Stimulated activated CD8-positive, alpha-beta memory T cell treated with anti-CD3 and anti-CD28 coated beads, Interleukin-15, amount 100 ng/mL, for 4 hours (primary cell): ENCODE results near the gene IL31RA.

Experiments
- DNase-seq, 2 donors: peaks; one replicate each; pipeline ENCODE4 v3.0.0-alpha.2; 2020; ENCODE audit warnings: low read depth in 2 of 2

The IL31RA gene

DNA sequence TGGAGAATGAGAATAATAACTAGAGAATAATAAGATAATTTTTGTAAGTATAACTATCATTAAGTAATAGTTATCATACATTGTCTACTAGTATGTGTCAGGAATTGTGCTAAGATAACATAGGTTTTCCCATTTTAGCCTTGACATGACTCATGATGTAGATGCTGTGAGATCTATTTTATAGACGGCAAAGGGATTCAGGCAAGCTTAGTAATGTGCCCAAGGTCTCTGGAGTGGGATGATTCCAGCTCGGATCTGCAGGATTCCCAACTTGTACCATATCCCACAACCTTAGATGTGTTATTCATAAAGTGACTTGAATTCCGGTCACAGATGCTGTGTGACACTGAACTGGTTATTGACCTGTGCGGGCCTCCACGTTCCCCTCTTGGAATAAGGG is 51.5 kb downstream of the IL31RA start:
- DNase-seq = no peak

DNA sequence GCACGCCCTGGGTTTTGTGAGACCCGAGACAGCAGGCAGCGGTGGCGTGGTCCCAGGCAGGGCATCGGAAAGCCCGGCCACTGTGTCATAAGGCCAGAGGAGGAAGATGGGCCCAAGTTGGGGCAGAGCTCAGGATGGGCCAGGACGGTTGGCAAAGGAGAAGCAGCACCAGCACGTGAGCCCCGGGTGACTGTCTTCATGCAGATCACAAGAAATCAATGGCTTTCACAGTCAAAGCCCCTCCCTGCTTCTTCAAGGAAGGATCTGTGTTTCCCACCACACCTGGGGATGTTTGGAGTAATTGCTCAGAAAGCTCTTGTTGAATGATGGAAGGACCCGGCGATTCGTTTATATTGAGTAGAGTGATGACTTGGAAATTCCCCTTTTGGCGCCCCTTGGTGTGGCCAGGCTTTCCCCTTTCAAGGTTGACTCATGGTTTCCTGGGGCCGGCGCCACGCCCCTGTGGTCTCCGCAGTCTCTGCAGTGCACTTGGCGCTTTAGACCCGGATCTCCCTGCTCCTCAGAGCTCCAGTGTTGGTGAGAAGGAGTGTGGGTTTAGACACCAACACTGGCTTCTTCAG is 52.1 kb downstream of the IL31RA start:
- peak; percentile 40 to 41 for DNase-seq

DNA sequence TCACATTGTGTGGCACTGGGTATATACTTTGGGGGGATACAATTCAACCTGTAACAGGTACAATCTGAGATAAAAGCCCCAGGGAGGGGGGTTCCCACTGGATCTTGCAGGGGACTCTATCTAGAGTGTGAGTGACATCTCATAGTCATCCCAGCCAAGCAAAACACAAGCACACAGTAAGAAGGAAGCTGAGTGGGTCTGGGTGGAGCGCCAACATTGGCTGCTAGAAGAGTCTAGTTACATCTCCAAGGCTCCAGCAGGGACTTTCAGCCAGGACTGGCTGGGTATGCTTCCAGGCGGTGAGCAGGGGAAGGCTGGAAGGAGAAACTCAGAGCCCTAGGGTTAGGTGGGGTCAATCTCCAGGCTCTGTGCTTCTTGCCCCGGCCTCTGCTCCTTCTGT is 53.0 kb downstream of the IL31RA start:
- DNase-seq = no peak

DNA sequence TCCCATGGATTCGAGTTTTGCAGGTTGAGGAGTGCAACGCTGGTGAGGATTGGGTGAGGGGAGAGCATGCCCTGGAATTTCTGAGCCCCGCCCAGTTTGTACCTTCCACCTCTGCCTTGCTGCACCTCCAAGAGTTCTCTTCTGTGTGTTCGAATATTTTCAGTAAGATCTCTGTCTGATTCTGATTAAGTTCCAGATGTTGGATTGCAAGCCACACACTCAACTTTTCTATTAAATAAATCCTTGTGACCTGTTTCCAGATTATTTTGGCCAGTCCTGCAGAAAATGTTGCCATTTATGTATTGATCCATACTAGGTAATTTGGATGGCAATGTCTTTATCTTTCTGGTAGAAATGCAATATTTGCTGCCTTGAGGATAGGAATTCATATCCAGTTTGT is 54.1 kb downstream of the IL31RA start:
- DNase-seq = no peak

DNA sequence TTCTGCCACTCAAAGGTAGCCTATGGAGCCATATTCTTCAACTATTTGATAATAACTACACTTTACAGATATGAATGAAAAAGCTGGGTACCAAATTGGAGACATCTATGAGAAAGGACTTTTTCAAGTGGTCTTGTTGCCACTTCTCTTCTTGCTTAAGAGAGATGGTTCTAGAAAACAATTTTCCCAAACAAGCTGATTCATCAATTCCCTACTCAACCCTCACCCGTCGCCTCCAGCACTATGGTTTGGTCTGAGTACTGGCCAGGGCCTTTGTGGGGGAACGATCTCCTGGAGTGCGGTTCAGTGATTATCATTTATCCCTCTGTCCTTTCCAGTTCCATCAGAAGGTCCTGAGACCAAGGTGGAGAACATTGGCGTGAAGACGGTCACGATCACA is 56.8 kb downstream of the IL31RA start:
- no peak for DNase-seq

DNA sequence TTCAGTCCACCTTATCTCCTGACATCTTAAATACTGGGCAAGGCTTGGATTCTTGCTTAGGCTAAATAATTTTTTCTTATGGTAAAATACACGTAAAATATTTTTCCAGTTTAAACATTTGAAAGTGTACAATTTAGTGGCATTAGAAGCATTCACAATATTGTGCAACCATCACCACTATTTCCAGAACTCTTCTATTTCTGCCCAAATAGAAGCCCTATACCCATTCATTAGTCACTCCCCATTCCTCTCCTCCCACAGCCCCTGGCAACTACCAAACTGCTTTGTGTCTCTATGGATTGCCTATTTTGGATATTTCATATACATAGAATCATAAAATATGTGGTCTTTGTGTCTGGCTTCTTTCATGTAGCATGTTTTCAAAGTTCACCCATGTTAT is 57.6 kb downstream of the IL31RA start:
- no peak for DNase-seq

DNA sequence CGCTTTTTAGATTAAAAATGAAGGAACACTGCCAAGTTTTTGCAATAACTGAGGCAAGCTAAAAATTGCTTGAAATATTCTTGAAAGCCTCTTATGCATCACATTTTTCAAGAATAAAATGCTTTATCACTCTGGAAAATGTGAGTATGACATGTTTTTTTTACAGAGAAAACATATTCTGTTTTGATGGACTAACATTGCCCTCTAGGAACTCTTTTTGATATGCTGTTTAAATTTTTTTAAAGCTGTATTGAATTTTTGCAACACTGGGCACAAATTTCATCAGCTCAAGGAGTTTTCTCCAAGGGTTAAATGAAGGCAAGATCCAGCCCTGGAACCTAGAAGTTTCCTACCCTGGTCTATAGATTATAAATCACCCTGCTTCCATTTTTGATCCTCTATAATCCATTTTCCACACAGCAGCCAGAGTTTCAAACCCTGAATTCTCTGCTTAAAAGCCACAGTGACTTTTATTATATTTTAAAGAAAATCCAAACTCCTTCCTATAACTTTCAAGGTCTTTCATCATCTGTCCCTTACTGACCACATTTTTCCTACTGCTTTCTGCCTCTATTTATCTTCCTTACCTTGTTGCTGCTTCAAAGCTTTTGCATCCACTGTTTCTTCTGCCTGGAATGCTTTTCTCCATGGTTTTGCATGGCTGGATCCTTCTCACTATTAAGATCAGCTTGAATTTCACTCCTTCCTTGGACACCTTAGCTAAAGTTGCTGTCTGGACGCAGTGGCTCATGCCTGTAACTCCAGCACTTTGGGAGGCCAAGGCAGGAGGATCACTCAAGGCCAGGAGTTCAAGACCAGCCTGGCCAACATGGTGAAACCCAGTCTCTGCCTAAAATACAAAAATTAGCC is 60.9 kb downstream of the IL31RA start:
- no peak for DNase-seq

DNA sequence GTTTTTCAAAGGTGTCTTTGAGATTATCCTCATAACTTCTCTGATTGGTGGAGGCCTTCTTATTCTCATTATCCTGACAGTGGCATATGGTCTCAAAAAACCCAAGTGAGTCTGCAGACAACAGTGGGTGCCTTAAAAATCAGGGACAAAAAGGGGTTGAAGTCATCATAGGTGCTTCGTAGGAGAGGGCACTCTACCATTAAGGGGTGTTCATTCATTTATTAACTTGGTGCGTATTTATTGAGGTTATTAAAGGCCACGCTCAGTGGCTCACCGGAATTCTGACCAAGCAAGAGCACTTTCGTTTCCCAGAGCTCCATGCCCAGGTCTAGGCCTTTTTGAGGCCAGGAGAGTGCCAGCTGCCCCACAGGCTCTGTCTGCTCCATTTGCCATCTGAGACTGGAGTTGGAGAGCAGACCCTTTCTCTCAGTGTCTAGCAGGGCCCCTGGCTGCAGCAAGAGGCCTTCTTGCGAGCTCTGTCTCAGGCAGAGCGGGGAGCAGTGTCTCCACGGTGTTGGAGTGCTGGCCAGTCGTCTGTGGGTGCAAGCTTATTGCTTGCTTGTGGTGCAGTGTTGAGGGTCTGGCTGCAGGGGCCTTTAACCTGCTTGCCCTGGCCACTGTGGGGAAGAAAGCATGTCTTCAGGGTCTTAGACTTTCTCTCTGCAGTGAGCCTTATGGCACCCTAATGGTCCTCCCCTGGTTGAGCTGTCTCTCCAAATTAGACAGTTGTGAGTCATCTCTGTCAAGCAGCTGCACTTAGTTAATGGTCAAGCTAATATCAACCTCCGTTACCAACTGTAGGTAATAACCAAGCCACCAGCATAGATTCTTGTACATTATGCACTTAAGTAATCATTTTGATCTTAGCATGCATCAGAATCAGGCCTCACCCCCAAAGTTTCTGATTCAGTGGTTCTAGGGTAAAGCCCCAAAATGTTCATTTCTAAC is 62.6 kb downstream of the IL31RA start:
- no peak for DNase-seq

DNA sequence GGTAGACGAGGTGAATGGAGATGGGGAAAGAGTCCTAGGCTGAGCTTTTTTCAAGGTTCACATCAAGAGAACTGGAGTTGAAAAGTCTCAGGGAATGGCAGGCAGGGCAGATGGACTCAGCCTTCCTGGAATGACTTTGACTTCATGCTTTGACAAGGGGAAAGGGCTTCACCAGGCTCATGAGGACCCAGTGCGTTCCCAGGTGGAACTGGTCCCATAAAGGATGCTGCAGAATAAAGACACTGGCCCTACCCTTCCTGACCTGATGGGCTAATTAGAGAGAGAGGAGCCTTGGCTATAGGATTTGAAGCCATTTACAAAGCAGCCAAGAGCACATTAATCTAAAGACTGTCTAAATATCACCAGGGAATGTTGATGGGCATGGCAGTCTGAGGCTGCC is 63.8 kb downstream of the IL31RA start:
- no peak for DNase-seq

DNA sequence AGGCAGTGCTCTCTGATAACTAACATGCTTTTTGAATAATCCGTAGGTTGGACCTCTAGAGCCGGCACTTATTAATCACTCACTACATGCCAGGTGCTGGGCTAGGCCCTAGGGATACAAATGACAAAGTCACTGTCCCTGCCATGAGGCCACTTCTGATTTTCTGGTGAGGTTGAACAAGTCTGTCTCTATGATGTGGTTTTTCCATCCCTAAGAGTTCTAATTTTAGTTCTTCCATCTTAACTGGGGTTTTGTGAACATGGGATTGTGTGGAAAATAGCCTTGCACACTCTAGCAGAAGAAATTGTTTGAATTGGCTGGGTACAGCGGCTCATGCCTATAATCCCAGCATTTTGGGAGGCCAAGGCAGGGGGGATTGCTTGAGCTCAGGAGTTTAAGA is 64.6 kb downstream of the IL31RA start:
- no peak for DNase-seq

DNA sequence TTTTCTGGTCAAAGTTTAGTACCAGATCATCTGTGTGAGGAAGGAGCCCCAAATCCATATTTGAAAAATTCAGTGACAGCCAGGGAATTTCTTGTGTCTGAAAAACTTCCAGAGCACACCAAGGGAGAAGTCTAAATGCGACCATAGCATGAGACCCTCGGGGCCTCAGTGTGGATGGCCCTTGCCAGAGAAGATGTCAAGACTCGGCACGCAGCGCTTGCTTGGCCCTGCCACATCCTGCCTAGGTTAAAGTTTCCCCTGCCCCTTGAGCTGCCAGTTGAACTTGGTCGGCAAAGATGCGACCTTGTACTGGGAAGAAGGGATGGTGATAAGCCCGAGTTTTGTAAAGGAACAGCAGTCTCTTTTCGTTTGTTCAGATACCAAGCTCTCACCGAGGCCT is 65.8 kb downstream of the IL31RA start:
- no peak for DNase-seq

DNA sequence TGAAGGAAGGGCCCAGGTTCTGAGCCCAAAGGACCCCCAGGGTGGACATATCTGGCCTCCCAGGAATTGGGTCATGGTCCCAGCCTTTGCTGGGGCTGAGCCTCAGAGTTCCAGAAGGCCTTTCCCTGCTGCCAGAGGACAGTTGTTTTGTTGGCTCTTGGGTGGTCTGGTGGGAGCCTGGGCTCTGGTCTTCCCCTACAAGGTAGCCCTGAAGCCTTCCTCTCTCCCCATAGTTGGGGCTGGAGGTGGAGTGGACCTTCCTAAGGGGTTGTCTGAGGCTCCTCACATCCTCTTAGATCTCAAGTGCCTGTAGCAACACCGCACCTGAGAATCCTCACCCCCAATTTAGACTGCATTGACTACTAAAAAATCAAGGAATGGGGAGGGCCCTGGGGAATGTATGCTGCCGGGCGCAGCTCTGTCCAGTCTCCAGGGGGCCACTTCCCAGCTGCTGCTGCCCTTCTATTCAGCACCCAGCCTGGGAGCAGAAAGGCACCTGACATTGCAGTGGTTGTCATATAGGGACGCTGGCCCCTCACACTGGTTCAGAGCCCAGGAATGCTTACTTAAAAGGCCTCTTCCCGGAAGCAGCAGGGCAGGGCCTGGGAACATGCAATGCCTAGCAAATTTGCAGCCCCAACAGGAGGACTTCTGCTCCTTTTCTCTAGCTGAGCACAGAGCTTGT is 66.4 kb downstream of the IL31RA start:
- DNase-seq = no peak

DNA sequence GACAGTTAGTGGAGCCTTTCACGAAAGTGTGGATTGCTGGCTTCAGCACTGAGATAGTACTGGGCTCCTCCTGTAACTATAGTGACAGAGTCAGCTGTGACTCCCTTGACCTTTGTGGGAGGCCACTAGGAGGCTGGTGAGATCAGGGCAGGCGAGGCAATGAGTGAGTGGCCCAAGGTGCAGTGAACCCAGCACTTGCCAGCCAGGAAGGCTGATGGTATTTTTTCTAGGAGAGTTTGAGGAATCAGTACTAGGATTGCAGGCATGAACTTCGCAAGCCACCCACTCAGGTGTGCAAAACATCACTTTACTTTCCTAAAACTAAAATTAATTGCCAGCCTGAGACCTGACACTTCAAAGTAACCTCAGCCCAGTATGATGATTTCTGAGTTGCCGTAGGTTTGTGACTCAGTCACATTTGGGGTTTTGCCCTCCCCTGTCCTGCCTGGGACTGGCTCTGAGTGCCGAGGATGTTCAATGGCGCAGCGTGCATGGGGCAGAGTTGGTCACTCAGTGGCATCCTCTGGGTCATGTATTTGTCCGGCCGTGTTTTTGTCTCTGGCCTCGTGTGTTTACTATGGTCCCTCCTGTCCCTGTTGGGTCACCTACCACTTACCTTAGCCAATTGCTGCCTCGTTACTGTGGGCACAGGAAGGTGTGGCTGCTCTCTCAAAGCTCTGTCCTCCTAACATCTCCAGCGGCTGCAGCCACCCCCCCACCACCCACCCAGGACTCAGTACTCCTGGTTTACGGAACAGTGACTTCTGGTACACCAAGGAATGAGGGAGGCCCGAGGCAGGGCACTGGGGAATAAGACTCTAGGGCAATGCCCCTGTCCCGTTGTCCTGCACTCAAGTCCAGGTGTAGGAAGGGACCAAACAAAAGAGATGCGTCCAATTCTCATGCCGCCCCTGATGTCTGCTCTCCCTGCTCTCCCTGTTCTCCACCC is 67.2 kb downstream of the IL31RA start:
- DNase-seq = no peak

DNA sequence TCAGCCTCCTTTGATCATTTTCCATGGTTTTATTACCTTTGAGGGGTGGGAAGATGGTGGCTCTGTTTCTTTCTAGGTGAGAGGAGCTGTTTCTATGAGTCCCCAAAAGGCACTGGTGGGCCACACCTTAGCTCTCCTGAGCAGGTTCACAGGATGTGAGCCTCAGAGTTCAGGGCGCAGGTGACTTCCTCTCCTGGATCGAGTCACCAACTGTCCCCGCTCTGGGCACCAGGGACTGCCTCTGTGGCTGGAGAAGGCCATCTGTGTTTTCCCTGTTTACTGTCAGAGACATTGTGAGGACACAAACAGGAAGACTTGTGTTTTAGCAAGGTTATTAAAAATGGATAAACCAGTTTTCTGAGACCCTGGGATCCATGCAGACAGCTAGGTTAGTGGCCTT is 68.5 kb downstream of the IL31RA start:
- no peak for DNase-seq

DNA sequence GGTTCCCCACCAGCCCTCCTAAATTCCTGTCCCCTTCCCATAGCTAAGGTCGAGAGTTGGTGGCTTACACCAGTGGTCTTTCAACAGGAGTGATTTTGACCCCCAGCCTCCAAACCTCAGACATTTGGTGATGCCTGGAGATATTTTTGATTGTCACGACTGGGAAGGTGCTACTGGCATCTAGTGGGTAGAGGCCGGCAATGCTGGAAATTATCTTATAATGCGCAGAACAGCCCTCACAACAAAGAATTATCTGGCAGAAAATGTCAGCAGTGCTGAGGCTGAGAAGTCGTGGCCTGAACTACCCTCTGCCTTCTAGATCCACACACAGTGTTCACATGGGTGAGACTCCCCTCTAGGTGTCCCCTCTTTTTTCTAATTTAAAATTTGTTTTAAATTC is 69.6 kb downstream of the IL31RA start:
- DNase-seq = no peak

DNA sequence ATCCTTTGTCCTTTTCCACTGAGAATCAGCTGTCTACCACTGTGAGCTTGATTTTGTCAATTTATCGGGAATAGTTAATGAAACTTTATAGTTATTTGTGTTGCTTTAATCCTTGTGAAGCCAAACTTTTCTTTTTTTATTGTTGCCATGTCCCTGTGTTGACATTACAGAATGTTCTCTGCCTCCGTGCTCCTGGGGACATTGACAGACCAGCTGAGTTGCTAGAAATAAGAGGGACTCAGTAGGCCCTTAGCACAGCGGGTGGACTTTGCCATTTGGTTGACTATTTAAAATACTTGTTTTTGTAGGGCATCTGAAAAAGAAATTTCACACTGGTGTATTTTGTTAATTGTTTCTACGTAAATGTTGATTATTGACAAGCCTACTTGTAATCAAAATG is 70.5 kb downstream of the IL31RA start:
- DNase-seq = no peak

DNA sequence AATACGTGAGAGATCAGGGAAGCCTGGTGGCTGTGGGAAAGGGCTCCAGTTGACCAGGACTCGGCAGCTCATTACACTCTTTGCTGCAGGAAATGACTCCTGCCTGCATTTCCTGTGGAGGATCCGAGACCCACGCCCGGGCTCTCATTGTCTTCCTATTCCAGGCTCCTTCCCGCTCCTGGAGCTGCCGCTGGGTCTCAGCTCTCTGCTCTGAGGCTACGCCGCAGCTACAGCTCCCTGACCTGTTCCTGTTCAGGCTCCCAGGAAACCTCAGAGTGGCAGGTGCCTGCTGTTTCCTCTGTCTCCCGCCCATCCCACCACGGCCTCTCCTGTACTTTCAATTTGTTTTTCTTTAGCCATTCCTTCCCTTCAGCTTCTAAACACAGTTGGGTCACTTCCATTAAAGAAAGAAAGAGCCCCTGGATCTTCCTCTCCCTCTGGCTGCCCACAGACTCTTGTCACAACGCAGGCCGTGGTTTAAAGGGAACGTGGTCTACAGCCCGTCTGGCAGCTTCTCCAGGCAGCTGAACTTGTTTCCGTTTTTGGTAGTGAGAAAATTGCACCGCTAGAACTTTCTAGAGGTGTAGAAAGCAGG is 72.1 kb downstream of the IL31RA start:
- DNase-seq = no peak

DNA sequence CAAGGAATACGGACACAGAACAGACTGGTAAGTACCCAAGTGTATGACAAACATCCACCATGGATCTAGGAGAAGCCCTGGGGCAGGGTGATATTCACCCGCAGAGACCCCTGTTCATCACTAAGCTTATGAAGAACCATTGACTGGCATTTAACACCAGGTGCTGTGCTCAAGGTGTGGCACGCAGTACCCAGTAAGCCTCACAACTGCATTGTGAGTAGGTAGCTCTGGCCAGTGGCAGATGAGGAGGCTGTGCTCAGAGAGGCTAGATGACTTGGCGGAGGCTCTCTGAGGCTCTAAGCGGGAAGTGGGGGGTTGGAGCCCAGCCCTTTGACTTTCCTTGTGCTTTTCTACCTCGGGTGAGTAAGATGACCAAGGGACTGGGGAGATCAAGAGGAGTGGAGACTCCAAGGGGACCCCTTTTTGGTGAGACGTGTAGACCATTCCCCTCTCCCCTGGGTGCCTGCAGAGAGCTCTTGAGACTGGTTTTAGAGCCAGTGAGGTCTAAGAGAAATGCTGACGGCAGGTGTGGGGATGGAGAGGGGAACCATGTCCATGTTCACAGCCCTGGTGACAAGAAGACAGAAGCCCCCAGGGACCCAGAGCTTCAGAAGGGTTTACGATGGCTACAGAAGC is 72.8 kb downstream of the IL31RA start:
- DNase-seq = no peak

DNA sequence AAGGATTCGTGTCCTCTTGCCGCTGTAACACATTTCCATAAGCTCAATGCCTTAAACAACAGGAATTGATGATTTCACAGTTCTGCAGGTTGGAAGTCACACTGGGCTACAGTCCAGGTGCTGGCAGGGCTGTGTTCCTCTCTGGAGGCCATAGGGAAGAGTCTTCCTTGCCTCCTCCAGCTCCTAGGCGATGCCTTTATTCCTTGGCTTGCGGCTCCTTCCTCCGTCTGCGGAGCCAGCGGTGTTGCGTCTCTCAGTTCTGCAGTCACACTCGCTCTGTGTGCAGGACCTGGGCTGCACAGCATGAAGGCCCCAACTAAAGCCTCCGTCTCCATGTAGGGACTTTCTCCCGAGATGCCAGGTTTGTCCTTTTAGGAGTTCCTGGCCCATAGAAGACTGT is 73.6 kb downstream of the IL31RA start:
- DNase-seq = no peak

DNA sequence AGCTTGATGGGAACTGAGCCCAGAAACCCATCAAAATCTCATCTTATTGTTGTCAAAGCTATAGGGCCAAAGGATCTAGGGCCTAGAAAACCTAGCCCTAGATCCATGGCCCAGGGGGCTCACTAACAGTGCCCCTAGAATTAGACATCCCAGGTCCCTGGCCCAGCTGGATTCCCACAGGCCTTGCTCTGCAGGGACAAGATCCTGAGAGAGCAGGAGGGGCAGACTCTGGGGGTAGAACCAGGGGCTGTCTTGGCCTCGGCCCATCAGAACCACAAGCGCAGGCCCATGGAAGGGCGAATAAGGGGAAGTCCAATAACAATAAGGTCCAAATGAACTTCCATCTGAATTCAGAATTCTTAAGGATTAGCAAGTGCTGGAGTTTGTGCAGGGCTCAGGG is 74.0 kb downstream of the IL31RA start:
- no peak for DNase-seq
